Measurements from ENCODE around the gene INTS3.
A peak's percentile ranks its signal among the peaks of the same experiment; 100 is the strongest.
"Not testable (repeated sequence)": the region's sequence is repeated elsewhere in the genome, so short reads cannot be mapped to it uniquely, and the experiment has no call there.

INTS3 gene

DNA sequence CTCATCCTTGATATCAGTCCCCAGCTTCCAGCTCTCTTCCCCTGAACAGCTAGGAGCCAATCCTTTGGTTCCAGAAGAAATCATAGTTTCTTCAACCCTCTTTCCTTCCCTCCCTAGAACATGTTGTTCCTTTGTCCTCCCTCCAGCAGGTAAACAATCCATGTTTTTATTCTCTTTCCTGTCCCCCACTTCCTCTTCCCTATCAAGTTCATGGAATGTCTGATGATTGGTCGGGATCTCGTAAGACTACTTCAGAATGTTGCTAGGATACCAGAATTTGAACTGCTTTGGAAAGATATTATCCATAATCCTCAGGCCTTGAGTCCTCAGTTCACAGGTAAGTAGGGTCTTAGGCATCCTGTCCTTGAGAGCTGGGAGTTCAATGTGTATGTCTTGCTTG, 24.2 kb downstream of the INTS3 start:
- no peak for DNase-seq (ENCODE audit: low spot score)

GRCh38 chr1:153752571-153753195, 24.8 kb downstream of the INTS3 start:
- DNase-seq (ENCODE audit: low spot score), result no peak

GRCh38 chr1:153754266-153754665, 26.4 kb downstream of the INTS3 start:
- no peak for DNase-seq (ENCODE audit: low spot score)

DNA sequence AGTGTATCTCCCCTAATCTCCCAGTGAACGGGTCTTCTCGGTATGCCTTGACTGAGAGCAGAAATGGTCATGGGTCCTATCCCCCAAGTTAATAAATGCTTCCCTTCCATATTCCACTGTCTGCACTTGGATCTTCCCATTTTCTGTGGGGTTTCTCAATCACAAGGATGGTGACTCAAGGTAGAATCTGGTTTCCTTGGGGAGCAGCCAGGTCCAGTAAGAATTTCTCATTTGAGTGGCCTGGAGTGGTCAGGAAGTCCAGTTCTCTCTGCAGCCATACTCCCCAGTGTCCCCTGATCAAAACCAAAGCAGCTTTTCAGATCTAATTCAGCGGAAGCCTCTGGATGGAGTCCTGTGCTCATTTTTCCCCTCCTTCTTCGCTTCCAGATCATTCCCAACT, 32.6 kb downstream of the INTS3 start:
- DNase-seq (ENCODE audit: low spot score), result no peak

DNA sequence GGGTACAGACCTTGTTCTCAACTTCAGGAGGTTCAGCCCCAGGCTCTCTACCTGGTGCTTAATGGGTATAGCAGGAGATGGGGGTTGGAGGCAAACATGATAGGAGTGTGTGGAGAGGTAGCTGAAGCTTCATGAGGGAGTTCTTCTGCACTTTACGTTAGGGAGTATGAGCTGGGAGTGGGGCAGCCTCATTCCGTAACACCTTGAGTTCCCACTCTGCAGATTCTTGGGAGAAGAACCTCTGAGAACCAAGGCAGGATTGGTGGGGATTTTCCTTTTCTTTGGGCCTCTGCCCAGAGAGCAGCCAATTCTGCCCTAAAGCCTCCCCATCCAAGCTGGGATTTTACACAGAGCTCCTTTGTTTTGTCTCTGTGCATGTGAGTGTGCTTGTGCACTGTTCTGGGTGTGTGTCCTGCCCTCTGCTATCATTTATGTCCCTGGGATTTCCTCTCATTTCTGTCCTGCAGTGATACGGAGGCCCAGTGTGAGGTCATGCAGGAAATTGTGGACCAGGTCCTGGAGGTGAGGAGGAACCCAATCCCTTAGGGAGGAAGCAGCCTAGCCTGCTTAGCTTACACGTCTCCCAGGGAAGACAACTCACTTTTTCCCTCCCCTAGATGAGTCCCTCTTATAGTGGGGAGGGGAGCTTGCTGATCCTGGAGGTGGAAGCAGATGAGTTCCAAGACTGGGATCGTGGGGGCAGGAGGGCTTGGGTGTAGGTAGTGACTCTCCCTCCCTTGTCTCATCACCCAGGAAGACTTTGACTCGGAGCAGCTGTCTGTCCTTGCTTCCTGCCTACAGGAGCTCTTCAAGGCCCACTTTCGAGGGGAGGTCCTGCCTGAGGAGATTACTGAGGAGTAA, 35.7 kb downstream of the INTS3 start:
- no peak for DNase-seq (ENCODE audit: low spot score)

GRCh38 chr1:153764310-153764709, 36.5 kb downstream of the INTS3 start:
- no peak for DNase-seq (ENCODE audit: low spot score)

DNA sequence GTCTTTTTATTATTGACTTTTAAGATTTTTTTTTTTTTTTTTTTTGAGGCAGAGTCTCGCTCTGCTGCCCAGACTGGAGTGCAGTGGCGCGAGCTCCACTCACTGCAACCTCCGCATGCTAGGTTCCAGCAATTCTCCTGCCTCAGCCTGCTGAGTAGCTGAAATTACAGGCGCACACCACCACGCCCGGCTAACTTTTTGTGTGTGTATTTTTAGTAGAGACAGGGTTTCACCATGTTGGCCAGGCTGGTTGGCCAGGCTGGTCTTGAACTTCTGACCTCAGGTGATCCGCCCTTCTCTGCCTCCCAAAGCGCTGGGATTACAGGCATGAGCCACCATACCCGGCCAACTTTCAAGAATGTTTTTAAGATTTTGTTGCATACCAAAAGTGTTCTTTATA, 38.8 kb downstream of the INTS3 start:
- not testable (repeated sequence) for DNase-seq (ENCODE audit: low spot score)

GRCh38 chr1:153767519-153767918, 39.7 kb downstream of the INTS3 start:
- DNase-seq (ENCODE audit: low spot score), result no peak

- DNase-seq (ENCODE audit: low spot score), result no peak
These were observed 40.7 kb downstream of the INTS3 start for GRCh38 chr1:153768316-153769181.

DNA sequence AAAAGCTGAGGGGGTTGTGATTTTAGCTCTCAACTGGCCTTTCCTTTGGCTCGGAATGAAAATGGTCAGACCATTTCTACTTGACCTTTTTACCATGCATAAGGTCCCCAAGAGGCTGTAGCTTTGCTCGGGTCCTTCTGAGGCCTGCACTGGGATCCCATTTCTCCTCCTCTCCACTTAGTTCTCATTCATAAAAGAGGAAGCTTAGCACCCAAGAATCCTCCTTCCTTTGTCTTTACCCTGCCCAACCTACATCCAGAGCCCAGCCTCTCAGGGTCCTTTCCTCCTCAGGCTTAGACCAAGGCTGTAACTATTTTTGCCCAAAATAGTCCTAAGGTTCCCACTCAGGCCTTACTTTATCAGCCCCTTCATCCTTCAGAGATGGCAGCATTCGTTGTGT, 41.4 kb downstream of the INTS3 start:
- DNase-seq (ENCODE audit: low spot score), result no peak

GRCh38 chr1:153770797-153771196, 42.9 kb downstream of the INTS3 start:
- no peak for DNase-seq (ENCODE audit: low spot score)

- no peak for DNase-seq (ENCODE audit: low spot score)
These were observed 43.4 kb downstream of the INTS3 start for GRCh38 chr1:153771261-153771660.

DNA sequence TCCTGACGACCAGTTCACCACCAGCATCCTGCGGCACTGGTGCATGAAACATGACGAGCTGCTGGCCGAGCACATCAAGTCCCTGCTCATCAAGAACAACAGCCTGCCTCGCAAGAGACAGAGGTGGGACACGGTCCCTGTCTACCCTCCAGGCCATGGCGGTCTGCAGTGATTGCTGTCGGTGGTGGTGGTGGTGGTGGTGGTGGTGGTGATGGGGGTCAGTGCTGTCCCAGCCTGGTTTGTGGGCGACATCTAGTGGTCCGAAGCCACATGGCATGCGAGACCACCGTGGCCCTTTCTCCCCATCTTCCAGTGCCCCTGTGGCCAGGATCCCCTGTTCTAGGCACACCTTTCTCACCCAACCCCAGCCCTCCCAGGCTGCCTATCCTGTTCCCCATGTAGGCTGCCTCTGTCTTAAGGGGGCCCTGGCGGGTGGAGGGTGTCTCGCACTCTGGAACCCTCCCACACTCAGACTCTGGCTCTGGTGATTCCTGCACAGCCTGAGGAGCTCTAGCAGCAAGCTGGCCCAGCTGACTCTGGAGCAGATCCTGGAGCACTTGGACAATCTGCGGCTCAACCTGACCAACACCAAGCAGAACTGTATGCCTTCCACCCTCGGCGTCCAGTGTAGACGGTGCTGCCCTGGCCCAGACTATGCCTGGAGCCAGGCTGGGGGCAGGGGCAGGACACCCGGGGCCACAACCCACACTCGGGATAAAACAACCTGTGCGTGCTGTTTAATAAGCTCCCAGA, 44.2 kb downstream of the INTS3 start:
- DNase-seq (ENCODE audit: low spot score), result peak; percentile 76

DNA sequence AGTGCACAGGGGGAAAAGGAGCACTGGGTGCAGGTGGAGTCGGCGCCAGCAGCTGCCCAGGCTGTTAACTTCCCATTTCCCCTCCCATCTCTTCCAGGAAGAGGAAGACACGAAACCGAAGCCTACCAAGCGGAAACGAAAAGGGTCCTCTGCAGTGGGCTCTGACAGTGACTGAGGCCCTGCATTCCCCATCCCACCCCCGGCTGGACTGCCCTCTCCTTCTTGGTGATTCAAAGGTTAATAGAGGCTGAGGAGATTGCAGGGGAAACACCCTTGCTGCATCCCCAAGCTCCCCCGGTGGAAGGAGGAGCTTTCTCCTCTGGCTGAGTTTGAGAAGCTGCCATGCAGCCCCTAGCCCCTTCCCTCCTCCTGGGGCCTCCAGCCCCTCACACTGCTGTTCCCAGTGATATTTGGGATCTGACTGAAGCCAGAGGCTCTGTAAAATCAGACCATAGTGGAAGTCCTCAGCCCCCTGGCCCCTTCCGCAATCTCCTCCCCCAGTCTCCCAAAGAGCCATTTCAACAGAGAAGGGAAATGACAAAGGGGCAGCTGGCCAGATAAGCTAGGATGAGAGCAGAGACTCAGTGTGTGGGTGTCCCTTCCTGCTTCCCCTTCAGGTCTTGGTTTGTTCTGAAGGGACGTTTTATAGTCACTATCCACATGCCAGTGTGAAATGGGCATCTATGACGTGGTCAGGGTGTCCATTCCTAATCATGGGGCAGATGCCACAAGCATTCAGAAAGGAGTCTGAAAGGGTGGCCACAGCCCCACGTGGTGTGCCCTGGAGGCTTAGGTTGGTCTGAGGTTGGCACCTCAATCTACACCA, 45.5 kb downstream of the INTS3 start:
- DNase-seq (ENCODE audit: low spot score), result no peak

- DNase-seq (ENCODE audit: low spot score), result no peak
These were observed 46.3 kb downstream of the INTS3 start for GRCh38 chr1:153774026-153774595.

- peak; percentile 54 for DNase-seq (ENCODE audit: low spot score)
These were observed 47.1 kb downstream of the INTS3 start, which contains the start of gene SLC27A3 for GRCh38 chr1:153774780-153775457. TSS of gene SLC27A3 (plus strand) at chr1:153775407. CDS start at chr1:153775498, 91 bp downstream.

- DNase-seq (ENCODE audit: low spot score), result peak; percentile 83
These were observed 47.8 kb downstream of the INTS3 start for GRCh38 chr1:153775458-153776327.

DNA sequence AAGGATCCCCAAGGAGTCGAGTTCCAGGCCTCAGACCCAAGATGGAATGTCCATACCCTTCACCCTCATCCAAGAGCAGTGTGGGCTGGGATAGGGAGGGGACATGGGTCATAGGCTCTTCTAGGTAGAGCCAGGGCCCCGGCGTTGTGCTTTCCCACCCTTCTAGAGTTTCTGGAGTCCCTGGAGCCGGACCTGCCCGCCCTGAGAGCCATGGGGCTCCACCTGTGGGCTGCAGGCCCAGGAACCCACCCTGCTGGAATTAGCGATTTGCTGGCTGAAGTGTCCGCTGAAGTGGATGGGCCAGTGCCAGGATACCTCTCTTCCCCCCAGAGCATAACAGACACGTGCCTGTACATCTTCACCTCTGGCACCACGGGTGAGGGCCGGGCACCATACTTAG, 48.5 kb downstream of the INTS3 start:
- no peak for DNase-seq (ENCODE audit: low spot score)

DNA sequence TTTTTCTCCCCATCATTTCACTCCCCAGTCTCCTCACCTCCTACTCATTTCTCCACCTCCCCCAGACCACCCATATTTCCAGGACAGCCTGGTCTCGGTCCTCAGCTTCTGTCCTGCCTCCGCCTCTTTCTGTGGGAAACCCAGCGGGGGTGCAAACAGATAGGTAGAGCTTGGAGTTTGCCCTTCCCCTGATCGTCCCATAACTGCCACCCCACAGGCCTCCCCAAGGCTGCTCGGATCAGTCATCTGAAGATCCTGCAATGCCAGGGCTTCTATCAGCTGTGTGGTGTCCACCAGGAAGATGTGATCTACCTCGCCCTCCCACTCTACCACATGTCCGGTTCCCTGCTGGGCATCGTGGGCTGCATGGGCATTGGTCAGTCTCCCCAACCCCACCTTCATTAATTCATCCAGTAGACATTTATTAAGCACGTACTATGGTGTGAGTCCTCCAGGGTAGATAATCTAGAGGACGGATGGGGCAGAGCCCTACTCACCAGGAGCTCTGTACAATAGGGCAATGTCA, 49.1 kb downstream of the INTS3 start:
- no peak for DNase-seq (ENCODE audit: low spot score)
